H1 (cell line): Measurements from ENCODE around the gene IGF1. TPM values are rescaled to one million over a fixed set of nuclear protein-coding genes. Genes with fewer than 3 reads are reported as not detected.

ENCODE experiments used
- CTCF ChIA-PET: fragments of 300-600 bp; sonication (Branson Sonifier 250); formaldehyde crosslinking; loops from one replicate; lab custom pipeline; 2021; ENCODE audit not compliant: partially characterized antibody; lab: Charles Lee
- POLR2A ChIA-PET: fragments of 300-600 bp; sonication (Branson Sonifier 250); formaldehyde crosslinking; loops from one replicate; lab custom pipeline; 2021; ENCODE audit warnings: inconsistent platforms; ENCODE audit not compliant: partially characterized antibody; lab: Charles Lee
- DNase-seq, 2 experiments: peaks; one replicate each; pipeline versions ENCODE4 v3.0.0 to v3.0.0-alpha.2; 2010 to 2022; ENCODE audit warnings: low spot score in 2 of 2, low read depth in 1 of 2, mixed read lengths in 1 of 2
- FAIRE-seq: peaks from 2 replicates; lab custom pipeline; 2011; peaks lifted over from hg19 to GRCh38; lab: Jason Lieb, UNC
- H2AFZ ChIP-seq: 2 replicates; pipeline ENCODE4 v1.8.1; 2012; ENCODE audit warnings: low read length, inconsistent platforms
- H2AK5ac ChIP-seq: 2 replicates; pipeline ENCODE4 v1.6.1; 2013; ENCODE audit warnings: low read depth, low read length
- H2BK120ac ChIP-seq: replicated peaks from 2 replicates; pipeline ENCODE3; 2013; ENCODE audit warnings: low read depth, low read length, inconsistent platforms
- H2BK12ac ChIP-seq: 2 replicates; pipeline ENCODE4 v1.6.1; 2013; ENCODE audit warnings: low read depth, low read length
- H2BK15ac ChIP-seq: 2 replicates; pipeline ENCODE4 v1.6.1; 2013; ENCODE audit warnings: low read length
- H2BK20ac ChIP-seq: 2 replicates; pipeline ENCODE4 v1.6.1; 2013; ENCODE audit warnings: low read length
- H2BK5ac ChIP-seq: 2 replicates; pipeline ENCODE4 v1.6.1; 2013; ENCODE audit warnings: low read depth, low read length
- H3K14ac ChIP-seq: 2 replicates; pipeline ENCODE4 v1.6.1; 2013; ENCODE audit warnings: inconsistent platforms; ENCODE audit not compliant: insufficient read length
- H3K18ac ChIP-seq: 2 replicates; pipeline ENCODE4 v1.6.1; 2013; ENCODE audit warnings: low read length; ENCODE audit errors: extremely low read depth
- H3K23ac ChIP-seq: 2 replicates; pipeline ENCODE4 v1.6.1; 2013; ENCODE audit warnings: inconsistent platforms; ENCODE audit not compliant: insufficient read length
- H3K23me2 ChIP-seq: 2 replicates; pipeline ENCODE4 v1.6.1; 2013; ENCODE audit warnings: low read depth, low read length
- H3K27ac ChIP-seq: 2 replicates; pipeline ENCODE4 v1.6.1; 2011; ENCODE audit warnings: low read depth, low read length, inconsistent platforms
- H3K27me3 ChIP-seq, 4 experiments: replicated peaks in 1 of 4; 1 replicate in 1 of 4; 2 replicates in 3 of 4; pipeline versions ENCODE4 v1.6.1 to v1.8.1; 2011 to 2013; ENCODE audit warnings: low read length in 3 of 4, mild to moderate bottlenecking in 3 of 4, inconsistent platforms in 2 of 4, mixed read lengths in 2 of 4, moderate library complexity in 1 of 4; ENCODE audit not compliant: control insufficient read depth in 3 of 4, insufficient read depth in 3 of 4; ENCODE audit errors: extremely low read depth in 1 of 4
- H3K36me3 ChIP-seq, 4 experiments: 2 replicates each; pipeline versions ENCODE4 v1.6.1 to v1.8.1; 2011 to 2013; ENCODE audit warnings: mild to moderate bottlenecking in 4 of 4, low read length in 3 of 4, moderate library complexity in 2 of 4, control low read depth in 1 of 4, inconsistent platforms in 1 of 4; ENCODE audit not compliant: insufficient read depth in 4 of 4, control insufficient read depth in 2 of 4
- H3K4ac ChIP-seq: replicated peaks from 2 replicates; pipeline ENCODE3; 2013; ENCODE audit warnings: low read length, low read depth, mixed read lengths, inconsistent platforms; ENCODE audit not compliant: insufficient read length
- H3K4me1 ChIP-seq, 4 experiments: replicated peaks in 1 of 4; 1 replicate in 1 of 4; 2 replicates in 3 of 4; pipeline versions ENCODE4 v1.6.1 to v1.8.1; 2011 to 2013; ENCODE audit warnings: low read length in 3 of 4, inconsistent platforms in 2 of 4, mixed read lengths in 1 of 4; ENCODE audit not compliant: insufficient read depth in 4 of 4, control insufficient read depth in 3 of 4
- H3K4me2 ChIP-seq, 2 experiments: 2 replicates each; pipeline versions ENCODE4 v1.6.1 to v1.8.1; 2011 to 2013; ENCODE audit warnings: low read depth in 2 of 2, low read length in 2 of 2, control low read depth in 1 of 2, inconsistent platforms in 1 of 2, mild to moderate bottlenecking in 1 of 2; ENCODE audit not compliant: insufficient read depth in 1 of 2
- H3K4me3 ChIP-seq, 4 experiments: fragments of 200-600, 300-600 bp in 1 of 4; sonication (generic), shearing (Covaris generic), sonication (Bioruptor Twin) in 1 of 4; 2 replicates each; pipeline versions ENCODE4 v1.5.1 to v1.8.1; 2011 to 2016; ENCODE audit warnings: low read length in 4 of 4, low read depth in 3 of 4, control low read depth in 2 of 4, inconsistent platforms in 2 of 4, mild to moderate bottlenecking in 2 of 4, mixed read lengths in 1 of 4, moderate library complexity in 1 of 4; ENCODE audit not compliant: insufficient read depth in 2 of 4; ENCODE audit errors: extremely low read depth in 1 of 4
- H3K56ac ChIP-seq: replicated peaks from 2 replicates; pipeline ENCODE3; 2013; ENCODE audit warnings: low read depth, mild to moderate bottlenecking, mixed read lengths, low read length, inconsistent platforms; ENCODE audit not compliant: insufficient read length
- H3K79me1 ChIP-seq: 2 replicates; pipeline ENCODE4 v1.6.1; 2013; ENCODE audit warnings: low read depth, low read length, control low read depth
- H3K79me2 ChIP-seq, 2 experiments: 2 replicates each; pipeline versions ENCODE4 v1.6.1 to v1.8.1; 2012 to 2013; ENCODE audit warnings: low read length in 2 of 2, mild to moderate bottlenecking in 2 of 2, inconsistent platforms in 1 of 2; ENCODE audit not compliant: insufficient read depth in 2 of 2, control insufficient read depth in 1 of 2
- H3K9ac ChIP-seq, 4 experiments: replicated peaks in 1 of 4; 1 replicate in 1 of 4; 2 replicates in 3 of 4; pipeline versions ENCODE4 v1.6.1 to v1.8.1; 2011 to 2013; ENCODE audit warnings: low read depth in 3 of 4, low read length in 3 of 4, control low read depth in 2 of 4, mild to moderate bottlenecking in 2 of 4, moderate library complexity in 2 of 4, inconsistent platforms in 1 of 4; ENCODE audit errors: extremely low read depth in 1 of 4
- H3K9me3 ChIP-seq, 2 experiments: 2 replicates each; pipeline versions ENCODE4 v1.6.1 to v1.8.1; 2012 to 2013; ENCODE audit warnings: mild to moderate bottlenecking in 2 of 2, moderate library complexity in 2 of 2, control low read depth in 1 of 2, inconsistent platforms in 1 of 2, low read depth in 1 of 2, low read length in 1 of 2, mixed read lengths in 1 of 2; ENCODE audit not compliant: insufficient read depth in 2 of 2
- H4K20me1 ChIP-seq, 2 experiments: replicated peaks in 1 of 2; 2 replicates each; pipeline versions ENCODE3 to v1.8.1; 2011 to 2013; ENCODE audit warnings: inconsistent platforms in 2 of 2, low read length in 2 of 2, mild to moderate bottlenecking in 1 of 2; ENCODE audit not compliant: insufficient read depth in 2 of 2, control insufficient read depth in 1 of 2
- H4K5ac ChIP-seq: 2 replicates; pipeline ENCODE4 v1.6.1; 2013; ENCODE audit warnings: low read length, low read depth, mixed read lengths, inconsistent platforms; ENCODE audit not compliant: insufficient read length
- H4K8ac ChIP-seq: 2 replicates; pipeline ENCODE4 v1.8.0; 2013; ENCODE audit warnings: mild to moderate bottlenecking, moderate library complexity, low read length, inconsistent platforms; ENCODE audit not compliant: insufficient read depth; ENCODE audit errors: extremely low read depth
- H4K91ac ChIP-seq: replicated peaks from 2 replicates; pipeline ENCODE3; 2013; ENCODE audit warnings: low read length, mixed read lengths, inconsistent platforms; ENCODE audit not compliant: insufficient read length
- BCL11A ChIP-seq, 2 experiments: IDR thresholded peaks; one replicate each; pipeline ENCODE4 v1.6.1; 2011; ENCODE audit warnings: low read depth in 2 of 2, low read length in 2 of 2, mild to moderate bottlenecking in 2 of 2
- CHD1 ChIP-seq: IDR thresholded peaks from 2 replicates; pipeline ENCODE4 v1.6.1; 2012; ENCODE audit warnings: low read depth, low read length, improper control_type of control experiment
- E2F6 ChIP-seq: IDR thresholded peaks from 2 replicates; pipeline ENCODE4 v1.6.1; 2012; ENCODE audit warnings: inconsistent platforms
- KDM4A ChIP-seq: IDR thresholded peaks from one replicate; pipeline ENCODE4 v1.7.1; 2012; ENCODE audit warnings: low read depth, mild to moderate bottlenecking, moderate library complexity, low read length, inconsistent platforms; ENCODE audit not compliant: severe bottlenecking
- KDM5A ChIP-seq: fragments of 200-600 bp; IDR thresholded peaks from 2 replicates; pipeline ENCODE4 v1.7.1; 2012; ENCODE audit warnings: mild to moderate bottlenecking, low read length, inconsistent platforms, mixed read lengths
- MAFK ChIP-seq: IDR thresholded peaks from 2 replicates; pipeline ENCODE4 v1.6.1; 2012; ENCODE audit warnings: low read depth, mild to moderate bottlenecking, improper control_type of control experiment, low read length
- PHF8 ChIP-seq: fragments of 200-600 bp; sonication (generic); conservative IDR thresholded peaks from 2 replicates; pipeline ENCODE4 v1.7.1; 2012; ENCODE audit warnings: low read depth, mild to moderate bottlenecking, inconsistent platforms, low read length, moderate library complexity
- POLR2AphosphoS5 ChIP-seq: IDR thresholded peaks from 2 replicates; pipeline ENCODE4 v1.6.1; 2011; ENCODE audit warnings: low read depth, low read length
- RNF2 ChIP-seq: fragments of 200-900, 300-1000 bp; sonication (generic); IDR thresholded peaks from 2 replicates; pipeline ENCODE4 v1.7.1; 2016; ENCODE audit warnings: borderline replicate concordance, low read depth, mild to moderate bottlenecking, antibody characterized with exemption, low read length; ENCODE audit not compliant: poor library complexity, severe bottlenecking; ENCODE audit errors: missing control alignments
- SP2 ChIP-seq: IDR thresholded peaks from 2 replicates; pipeline ENCODE4 v1.6.1; 2012; ENCODE audit warnings: mild to moderate bottlenecking, low read length, inconsistent platforms
- TEAD4 ChIP-seq: IDR thresholded peaks from 2 replicates; pipeline ENCODE4 v1.6.1; 2012; ENCODE audit warnings: low read depth, low read length, inconsistent platforms, mixed read lengths
- WGBS, 2 experiments: shearing (Covaris generic) in 1 of 2; methylation state at CpG; one replicate each; pipeline versions ENCODE4 v1.1.6 to v1.1.7; 2013 to 2015; ENCODE audit warnings: low lambda C conversion rate in 2 of 2, mixed read lengths in 2 of 2, inconsistent platforms in 1 of 2, low coverage in 1 of 2, missing lambda C conversion rate in 1 of 2; ENCODE audit not compliant: insufficient replicate concordance in 2 of 2, insufficient coverage in 1 of 2, insufficient read length in 1 of 2; ENCODE audit errors: extremely low coverage in 1 of 2, missing lambda C conversion rate in 1 of 2; 5-methylcytosine and 5-hydroxymethylcytosine counted together
- polyA plus RNA-seq, 7 experiments: library from polyadenylated mRNA; depleted of rRNA in 3 of 7; stranded (reverse) in 5 of 7; unstranded in 2 of 7; fragments of >200 nt in 5 of 7; fragments of 200-250 nt in 2 of 7; gene quantifications; 1 replicate in 5 of 7; 2 replicates in 1 of 7; 4 replicates in 1 of 7; pipeline versions ENCODE4 v1.2.1 to v1.2.3, GENCODE V29; 2011 to 2013; ENCODE audit warnings: missing spikeins in 2 of 7, mixed read lengths in 2 of 7
- total RNA-seq: library from RNA; stranded (reverse); fragmentation: NEBNext Ultra II Directional; extraction: Animal tissue kit (Norgen Biotek cat#: 25700); gene quantifications from 2 replicates; pipeline ENCODE4 v1.2.1, GENCODE V29; 2021

The IGF1 gene
- total and polyA plus RNA-seq, 2 of the 8 experiments (the other 6 are each of a cell fraction or from before 2014, with no cell fraction given) = not detected

GRCh38 chr12:102379346-102380162 is 100.8 kb downstream of the IGF1 start:
- no peak overlapping the region for H2BK12ac ChIP-seq
- H2BK120ac ChIP-seq = no peak overlapping the region
- H3K36me3 ChIP-seq = no peaks in the 10 kb centered on the region
- 91% methylated on average over 3 of the region's 3 CpGs; no CpG with 5 or more reads in 1 of the 2 experiments for WGBS, 2 experiments
- POLR2A ChIA-PET = no interaction called here
- H3K14ac ChIP-seq = no peak overlapping the region
- H3K4ac ChIP-seq = no peak overlapping the region
- DNase-seq = no peak
- no peaks in the 10 kb centered on the region for H3K4me1 ChIP-seq
- H3K27ac ChIP-seq = no peak overlapping the region
- no peaks in the 10 kb centered on the region for H3K9me3 ChIP-seq
- no peak overlapping the region for H2BK15ac ChIP-seq
- no peak overlapping the region for H2AK5ac ChIP-seq
- TF ChIP-seq MAFK = no peak
- no peak for TF ChIP-seq KDM4A
- no peak for TF ChIP-seq SP2
- TF ChIP-seq POLR2AphosphoS5 = no peak
- no peak for TF ChIP-seq RNF2
- no peak for TF ChIP-seq CHD1
- TF ChIP-seq KDM5A = no peak
- no peak for TF ChIP-seq TEAD4
- no peak for TF ChIP-seq BCL11A (IDR thresholded peaks at IDR 0.05; ENCODE audit: low read depth in 2 of 2, low read length in 2 of 2)
- TF ChIP-seq E2F6 = no peak
- TF ChIP-seq PHF8 = no peak
- H4K91ac ChIP-seq = no peak overlapping the region
- CTCF ChIA-PET = no interaction called here
- H3K23ac ChIP-seq = no peak overlapping the region
- no peak overlapping the region for H3K18ac ChIP-seq
- no peaks in the 10 kb centered on the region for H4K20me1 ChIP-seq
- H3K79me1 ChIP-seq = no peaks in the 10 kb centered on the region
- no peak overlapping the region for H2AFZ ChIP-seq
- no peak overlapping the region for H3K4me2 ChIP-seq
- no peak overlapping the region for H4K5ac ChIP-seq
- no peak for FAIRE-seq
- no peak overlapping the region for H3K9ac ChIP-seq
- no peak overlapping the region for H4K8ac ChIP-seq
- H3K79me2 ChIP-seq = no peaks in the 10 kb centered on the region
- no peak overlapping the region for H2BK20ac ChIP-seq
- no peak overlapping the region for H3K56ac ChIP-seq
- no peaks in the 10 kb centered on the region for H3K23me2 ChIP-seq
- no peak overlapping the region for H3K4me3 ChIP-seq
- H3K27me3 ChIP-seq = no peaks in the 10 kb centered on the region
- H2BK5ac ChIP-seq = no peak overlapping the region
